Measurements from ENCODE around the gene DNASE1L1.

DNA sequence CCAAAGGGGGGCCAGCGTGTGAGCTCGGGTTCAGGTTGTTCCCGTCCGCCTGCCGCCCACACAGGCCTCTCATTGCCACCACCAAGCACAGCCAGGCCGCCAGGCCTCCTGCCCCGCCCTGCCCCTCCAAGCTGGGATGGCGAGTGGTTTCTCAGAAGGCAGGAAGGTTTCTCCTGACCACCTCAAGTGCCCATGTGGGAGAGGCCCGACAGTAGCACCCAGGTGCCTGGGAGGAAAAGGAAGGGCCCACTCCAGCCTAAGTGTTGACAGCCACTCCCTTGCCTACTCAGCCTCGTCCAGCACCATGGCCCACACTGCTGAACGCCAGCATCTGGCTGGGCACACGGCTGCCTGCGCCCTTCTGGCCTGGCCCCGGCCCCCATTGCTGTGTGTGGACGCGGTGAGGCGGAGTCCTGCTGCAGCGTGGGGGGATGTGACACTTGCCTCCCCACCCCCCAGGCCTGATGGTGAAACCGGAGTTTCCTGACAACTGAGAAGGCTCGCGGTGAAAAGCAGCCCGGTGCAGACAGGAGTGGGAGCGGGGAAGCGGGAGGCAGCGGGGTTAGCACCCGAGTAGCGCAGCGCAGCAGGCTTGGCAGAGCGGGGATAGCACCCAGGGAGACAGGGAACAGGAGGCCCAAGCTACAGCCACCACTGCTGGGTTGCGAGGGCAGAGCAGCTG lies 53.8 kb downstream of the DNASE1L1 start:
- TF ChIP-seq, protein P1, sequence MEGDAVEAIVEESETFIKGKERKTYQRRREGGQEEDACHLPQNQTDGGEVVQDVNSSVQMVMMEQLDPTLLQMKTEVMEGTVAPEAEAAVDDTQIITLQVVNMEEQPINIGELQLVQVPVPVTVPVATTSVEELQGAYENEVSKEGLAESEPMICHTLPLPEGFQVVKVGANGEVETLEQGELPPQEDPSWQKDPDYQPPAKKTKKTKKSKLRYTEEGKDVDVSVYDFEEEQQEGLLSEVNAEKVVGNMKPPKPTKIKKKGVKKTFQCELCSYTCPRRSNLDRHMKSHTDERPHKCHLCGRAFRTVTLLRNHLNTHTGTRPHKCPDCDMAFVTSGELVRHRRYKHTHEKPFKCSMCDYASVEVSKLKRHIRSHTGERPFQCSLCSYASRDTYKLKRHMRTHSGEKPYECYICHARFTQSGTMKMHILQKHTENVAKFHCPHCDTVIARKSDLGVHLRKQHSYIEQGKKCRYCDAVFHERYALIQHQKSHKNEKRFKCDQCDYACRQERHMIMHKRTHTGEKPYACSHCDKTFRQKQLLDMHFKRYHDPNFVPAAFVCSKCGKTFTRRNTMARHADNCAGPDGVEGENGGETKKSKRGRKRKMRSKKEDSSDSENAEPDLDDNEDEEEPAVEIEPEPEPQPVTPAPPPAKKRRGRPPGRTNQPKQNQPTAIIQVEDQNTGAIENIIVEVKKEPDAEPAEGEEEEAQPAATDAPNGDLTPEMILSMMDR (IDR thresholded peaks at IDR 0.05), result no peak
- TF ChIP-seq RORB (CRISPR knock-in tag; IDR thresholded peaks at IDR 0.05), result no peak
- TF ChIP-seq TCF7 (CRISPR knock-in tag; IDR thresholded peaks at IDR 0.05; ENCODE audit: low read depth), result no peak
- no peak for TF ChIP-seq ETV6 (CRISPR knock-in tag; IDR thresholded peaks at IDR 0.05)
- TF ChIP-seq GRHL2 (CRISPR knock-in tag; IDR thresholded peaks at IDR 0.05; ENCODE audit: insufficient replicate concordance, severe bottlenecking), result no peak
- TF ChIP-seq, protein P2, sequence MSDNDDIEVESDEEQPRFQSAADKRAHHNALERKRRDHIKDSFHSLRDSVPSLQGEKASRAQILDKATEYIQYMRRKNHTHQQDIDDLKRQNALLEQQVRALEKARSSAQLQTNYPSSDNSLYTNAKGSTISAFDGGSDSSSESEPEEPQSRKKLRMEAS (CRISPR knock-in tag; IDR thresholded peaks at IDR 0.05), result no peak
- no peak for TF ChIP-seq SP1 (CRISPR knock-in tag; conservative IDR thresholded peaks at IDR 0.05)
- no peak for TF ChIP-seq FOXP1 (CRISPR knock-in tag; IDR thresholded peaks at IDR 0.05; ENCODE audit: borderline replicate concordance)
- no peak for TF ChIP-seq ZNF138 (CRISPR knock-in tag; conservative IDR thresholded peaks at IDR 0.05)
- TF ChIP-seq, protein P3, sequence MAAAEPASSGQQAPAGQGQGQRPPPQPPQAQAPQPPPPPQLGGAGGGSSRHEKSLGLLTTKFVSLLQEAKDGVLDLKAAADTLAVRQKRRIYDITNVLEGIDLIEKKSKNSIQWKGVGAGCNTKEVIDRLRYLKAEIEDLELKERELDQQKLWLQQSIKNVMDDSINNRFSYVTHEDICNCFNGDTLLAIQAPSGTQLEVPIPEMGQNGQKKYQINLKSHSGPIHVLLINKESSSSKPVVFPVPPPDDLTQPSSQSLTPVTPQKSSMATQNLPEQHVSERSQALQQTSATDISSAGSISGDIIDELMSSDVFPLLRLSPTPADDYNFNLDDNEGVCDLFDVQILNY (CRISPR knock-in tag; IDR thresholded peaks at IDR 0.05), result no peak

Data from WTC11 (cell line).